IMR-90 (cell line): ENCODE data around the gene SOBP. TPM values are rescaled to one million over a fixed set of nuclear protein-coding genes. Genes with fewer than 3 reads are reported as not detected.

Experiments
- ATAC-seq: fragments of 200-7000 bp; cut with Tn5 transposase; 2 replicates; pipeline ENCODE4 v1.9.1; 2020; ENCODE audit warnings: low read depth, mild to moderate bottlenecking, moderate library complexity
- BruUV-seq: library from RNA; stranded (reverse); fragments of 400-500 nt; replicated peaks from 2 replicates; lab custom pipeline; 2021; lab: Mats Ljungman, UMichigan
- CTCF ChIA-PET: fragments of 300-600 bp; formaldehyde crosslinking; extraction: SDS; loops from one replicate; lab custom pipeline; 2021; ENCODE audit warnings: antibody characterized with exemption; lab: Yijun Ruan, JAX
- POLR2A ChIA-PET: fragments of 300-600 bp; sonication (Branson Sonifier 250); formaldehyde crosslinking; loops from one replicate; lab custom pipeline; 2022; ENCODE audit warnings: antibody characterized with exemption; ENCODE audit not compliant: unreplicated experiment; lab: Charles Lee
- DNase-seq: peaks from one replicate; pipeline ENCODE4 v3.0.0; 2013
- H2AFZ ChIP-seq: replicated peaks from 2 replicates; pipeline ENCODE3; 2013; ENCODE audit warnings: low read length, mild to moderate bottlenecking; ENCODE audit not compliant: poor library complexity
- H2AK5ac ChIP-seq: 2 replicates; pipeline ENCODE4 v1.6.1; 2013; ENCODE audit warnings: low read depth, low read length, inconsistent platforms
- H2AK9ac ChIP-seq: replicated peaks from 2 replicates; pipeline ENCODE3; 2013; ENCODE audit warnings: mild to moderate bottlenecking, low read depth, low read length, moderate library complexity; ENCODE audit not compliant: poor library complexity
- H2BK120ac ChIP-seq: 2 replicates; pipeline ENCODE4 v1.6.1; 2013; ENCODE audit warnings: low read depth, low read length, inconsistent platforms
- H2BK15ac ChIP-seq: 3 replicates; pipeline ENCODE4 v1.6.1; 2013; ENCODE audit warnings: low read depth, low read length, inconsistent platforms
- H2BK20ac ChIP-seq: 2 replicates; pipeline ENCODE4 v1.6.1; 2013; ENCODE audit warnings: low read depth, mild to moderate bottlenecking, inconsistent platforms, low read length, moderate library complexity
- H2BK5ac ChIP-seq: 2 replicates; pipeline ENCODE4 v1.6.1; 2013; ENCODE audit warnings: mild to moderate bottlenecking, low read depth, low read length, inconsistent platforms; ENCODE audit not compliant: poor library complexity, severe bottlenecking
- H3K14ac ChIP-seq: replicated peaks from 2 replicates; pipeline ENCODE4 v1.6.1; 2013; ENCODE audit warnings: low read depth, low read length, inconsistent platforms
- H3K18ac ChIP-seq: 2 replicates; pipeline ENCODE4 v1.6.1; 2013; ENCODE audit warnings: low read depth, low read length, control low read depth
- H3K23ac ChIP-seq: 2 replicates; pipeline ENCODE4 v1.6.1; 2013; ENCODE audit warnings: low read depth, low read length, inconsistent platforms
- H3K27ac ChIP-seq: 2 replicates; pipeline ENCODE4 v1.5.1; 2013; ENCODE audit warnings: mild to moderate bottlenecking, control low read depth, low read length; ENCODE audit not compliant: insufficient read depth
- H3K27me3 ChIP-seq: 2 replicates; pipeline ENCODE4 v1.6.1; 2013; ENCODE audit warnings: low read length; ENCODE audit not compliant: control insufficient read depth, insufficient read depth
- H3K36me3 ChIP-seq: 2 replicates; pipeline ENCODE4 v1.6.1; 2013; ENCODE audit warnings: low read length, mixed read lengths; ENCODE audit not compliant: control insufficient read depth, insufficient read depth
- H3K4ac ChIP-seq: 2 replicates; pipeline ENCODE4 v1.6.1; 2013; ENCODE audit warnings: low read depth, low read length, inconsistent platforms
- H3K4me1 ChIP-seq: 2 replicates; pipeline ENCODE4 v1.6.1; 2013; ENCODE audit warnings: low read length, mixed read lengths; ENCODE audit not compliant: control insufficient read depth, insufficient read depth
- H3K4me2 ChIP-seq: 2 replicates; pipeline ENCODE4 v1.6.1; 2013; ENCODE audit warnings: low read depth, mild to moderate bottlenecking, control low read depth, low read length, moderate library complexity
- H3K4me3 ChIP-seq: 2 replicates; pipeline ENCODE4 v1.5.1; 2013; ENCODE audit warnings: low read depth, mild to moderate bottlenecking, control low read depth, low read length, moderate library complexity; ENCODE audit not compliant: insufficient read depth
- H3K56ac ChIP-seq: 2 replicates; pipeline ENCODE4 v1.6.1; 2013; ENCODE audit warnings: low read length, inconsistent platforms; ENCODE audit not compliant: insufficient read depth; ENCODE audit errors: extremely low read depth
- H3K79me1 ChIP-seq, 2 experiments: 2 replicates each; pipeline ENCODE4 v1.6.1; 2013; ENCODE audit warnings: low read length in 2 of 2, inconsistent platforms in 1 of 2, low read depth in 1 of 2
- H3K9ac ChIP-seq: 2 replicates; pipeline ENCODE4 v1.6.1; 2013; ENCODE audit warnings: low read depth, low read length, control low read depth
- H3K9me1 ChIP-seq: 2 replicates; pipeline ENCODE4 v1.6.1; 2013; ENCODE audit warnings: low read length, inconsistent platforms; ENCODE audit not compliant: insufficient read depth
- H3K9me3 ChIP-seq: 2 replicates; pipeline ENCODE4 v1.6.1; 2013; ENCODE audit warnings: low read length; ENCODE audit not compliant: control insufficient read depth, insufficient read depth
- H4K20me1 ChIP-seq: 2 replicates; pipeline ENCODE4 v1.6.1; 2013; ENCODE audit warnings: low read length, inconsistent platforms; ENCODE audit not compliant: insufficient read depth
- H4K5ac ChIP-seq: 2 replicates; pipeline ENCODE4 v1.6.1; 2013; ENCODE audit warnings: mild to moderate bottlenecking, low read depth, low read length, control low read depth
- H4K8ac ChIP-seq, 2 experiments: 2 replicates each; pipeline ENCODE4 v1.6.1; 2013; ENCODE audit warnings: low read depth in 2 of 2, low read length in 2 of 2, control low read depth in 1 of 2, inconsistent platforms in 1 of 2
- H4K91ac ChIP-seq: 2 replicates; pipeline ENCODE4 v1.6.1; 2013; ENCODE audit warnings: low read depth, low read length, inconsistent platforms; ENCODE audit not compliant: insufficient read depth
- RAD21 ChIP-seq: IDR thresholded peaks from 2 replicates; pipeline ENCODE4 v1.6.1; 2012; ENCODE audit warnings: low read length, improper control_type of control experiment
- WGBS, 2 experiments: methylation state at CpG; one replicate each; pipeline versions ENCODE4 v1.1.5 to v1.1.7; 2013; ENCODE audit warnings: missing lambda C conversion rate in 2 of 2; ENCODE audit not compliant: insufficient read length in 1 of 2; ENCODE audit errors: extremely low coverage in 2 of 2; 5-methylcytosine and 5-hydroxymethylcytosine counted together
- dilution Hi-C: fragments of 300-500 bp; cut with HindIII; formaldehyde crosslinking; loops from one replicate; pipeline ENCODE4 v1.14.3; 2018; ENCODE audit warnings: low sequenced_read_pairs; ENCODE audit not compliant: unreplicated experiment
- in situ Hi-C: fragments of 300-500 bp; cut with MboI; formaldehyde crosslinking; loops from 3 replicates; pipeline ENCODE4 v1.14.3; 2019; ENCODE audit warnings: low sequenced_read_pairs, inconsistent platforms, mixed read lengths
- intact Hi-C: fragments of 100-400 bp; cut with micrococcal nuclease; formaldehyde crosslinking; loops from 2 replicates; pipeline ENCODE4 v1.10.0; 2022
- polyA plus RNA-seq, 3 experiments: library from polyadenylated mRNA; depleted of rRNA; stranded (reverse); fragments of >200 nt; gene quantifications; 2 replicates each; pipeline ENCODE4 v1.2.3, GENCODE V29; 2012; ENCODE audit warnings: low replicate concordance in 1 of 3
- total RNA-seq: library from RNA; depleted of rRNA; stranded (reverse); fragments of >200 nt; gene quantifications from 2 replicates; pipeline ENCODE4 v1.2.3, GENCODE V29; 2012

The SOBP gene
- total and polyA plus RNA-seq, 2 of the 4 experiments (the other 2 are of a cell fraction), result 0.60 to 0.72 TPM

GRCh38 chr6:107589934-107590333 is 100.0 kb downstream of the SOBP start:
- H2AFZ ChIP-seq, result no peak overlapping the region
- no peak overlapping the region for H3K4ac ChIP-seq
- CTCF ChIA-PET, result interaction anchor here (0.6 kb wide), 1 partner anchor 130 kb away, joined by 4 read pairs; the partner anchor contains the start of gene PDSS2
- no peak overlapping the region for H3K4me2 ChIP-seq
- H3K23ac ChIP-seq, result no peak overlapping the region
- no peak for TF ChIP-seq RAD21
- no peak overlapping the region for H2AK5ac ChIP-seq
- no peak overlapping the region for H4K8ac ChIP-seq
- DNase-seq (no peak), ATAC-seq (no peak)
- no peak overlapping the region for H3K27ac ChIP-seq
- no peak overlapping the region for H3K14ac ChIP-seq
- H2BK5ac ChIP-seq, result no peak overlapping the region
- no peak overlapping the region for H3K18ac ChIP-seq
- H2BK15ac ChIP-seq, result no peak overlapping the region
- H3K36me3 ChIP-seq, result no peaks in the 10 kb centered on the region
- H4K91ac ChIP-seq, result no peak overlapping the region
- in situ Hi-C loops (no loop called here), dilution Hi-C loops (no loop called here), intact Hi-C loops (no loop called here)
- whole genome bisulfite sequencing, 2 experiments, result no CpG with 5 or more reads among the region's 2 CpGs
- no peak overlapping the region for H2BK120ac ChIP-seq
- peaks cover 1% of the 10 kb centered on the region; the same call in 1 of the 2 replicates for H3K27me3 ChIP-seq
- H4K20me1 ChIP-seq, result no peaks in the 10 kb centered on the region
- H3K56ac ChIP-seq, result no peak overlapping the region
- no peak overlapping the region for H2AK9ac ChIP-seq
- no TSS peak for BruUV-seq
- POLR2A ChIA-PET, result no interaction called here
- H4K5ac ChIP-seq, result no peak overlapping the region
- H3K9me3 ChIP-seq, result no peaks in the 10 kb centered on the region
- no peak overlapping the region for H3K4me3 ChIP-seq
- no peaks in the 10 kb centered on the region for H3K79me1 ChIP-seq
- no peaks in the 10 kb centered on the region for H3K4me1 ChIP-seq
- H3K9me1 ChIP-seq, result no peaks in the 10 kb centered on the region
- no peak overlapping the region for H2BK20ac ChIP-seq
- H3K9ac ChIP-seq, result no peak overlapping the region
